SK-N-SH (cell line): ENCODE measurements around the gene PPP1R1C.

Experiments
- CTCF ChIP-seq: fragments of 200-600 bp; sonication (generic); IDR thresholded peaks from 2 replicates; pipeline ENCODE4 v1.6.1; 2017; ENCODE audit warnings: antibody characterized with exemption, mild to moderate bottlenecking, moderate library complexity
- MAX ChIP-seq: IDR thresholded peaks from 2 replicates; pipeline ENCODE4 v1.4.0; 2012; ENCODE audit warnings: low read depth
- NRF1 ChIP-seq: IDR thresholded peaks from 2 replicates; pipeline ENCODE4 v1.6.1; 2012; ENCODE audit warnings: low read depth, mild to moderate bottlenecking, low read length

- no peak for TF ChIP-seq NRF1
- no peak for TF ChIP-seq CTCF
- TF ChIP-seq MAX: no peak
Measured at GRCh38 chr2:182117196-182117595, 131.5 kb downstream of the PPP1R1C start.
